ENCODE measurements around the gene FLNB.

FLNB gene

DNA sequence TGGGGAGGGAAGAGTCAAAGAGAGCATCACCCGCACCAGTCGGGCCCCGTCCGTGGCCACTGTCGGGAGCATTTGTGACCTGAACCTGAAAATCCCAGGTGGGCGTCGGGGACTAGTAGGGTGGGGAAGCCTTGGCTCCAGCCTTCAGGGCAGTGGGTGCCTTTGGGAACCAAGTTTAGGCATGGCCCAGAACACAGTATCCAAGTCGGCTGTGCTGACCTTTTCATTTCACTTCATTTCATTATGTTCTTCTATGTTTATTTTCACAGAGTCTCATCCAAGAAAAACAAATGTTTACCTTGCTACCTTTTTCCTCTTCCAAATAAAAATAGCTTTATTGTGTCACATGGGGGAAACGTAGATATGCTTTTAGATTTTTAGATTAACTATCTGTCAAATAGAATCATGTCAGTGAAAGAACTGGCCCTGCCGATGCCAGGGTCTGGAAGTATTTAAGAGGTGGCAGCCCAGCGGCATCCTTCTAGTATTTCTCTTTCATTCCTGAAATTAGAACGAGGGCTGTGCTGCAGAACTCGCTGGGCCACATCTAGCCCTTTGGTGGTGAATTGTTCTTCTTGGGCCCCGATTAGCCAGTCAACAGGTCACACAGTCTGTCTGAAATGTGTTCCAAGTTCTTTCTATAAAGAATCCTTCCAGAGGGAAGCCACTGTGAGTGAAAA is 142.0 kb downstream of the FLNB start:
- DNase-seq, result no peak

DNA sequence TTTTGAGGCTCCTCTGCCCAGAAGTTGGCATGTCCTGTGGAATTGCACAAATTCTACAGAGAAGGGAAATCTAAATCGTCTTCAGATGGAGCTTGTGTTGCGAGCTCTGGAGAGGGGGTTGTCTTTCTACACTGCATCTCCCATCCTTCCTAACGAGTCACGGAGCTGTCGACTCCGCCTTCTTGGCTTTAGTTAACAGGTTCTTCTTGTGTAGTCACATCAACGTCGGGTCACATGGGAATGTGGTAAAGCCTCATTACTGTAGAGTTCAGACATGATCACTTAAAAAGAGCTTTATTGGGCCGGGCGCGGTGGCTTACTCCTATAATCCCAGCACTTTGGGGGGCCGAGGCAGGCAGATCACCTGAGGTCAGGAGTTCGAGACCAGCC is 142.6 kb downstream of the FLNB start:
- DNase-seq, result no peak

DNA sequence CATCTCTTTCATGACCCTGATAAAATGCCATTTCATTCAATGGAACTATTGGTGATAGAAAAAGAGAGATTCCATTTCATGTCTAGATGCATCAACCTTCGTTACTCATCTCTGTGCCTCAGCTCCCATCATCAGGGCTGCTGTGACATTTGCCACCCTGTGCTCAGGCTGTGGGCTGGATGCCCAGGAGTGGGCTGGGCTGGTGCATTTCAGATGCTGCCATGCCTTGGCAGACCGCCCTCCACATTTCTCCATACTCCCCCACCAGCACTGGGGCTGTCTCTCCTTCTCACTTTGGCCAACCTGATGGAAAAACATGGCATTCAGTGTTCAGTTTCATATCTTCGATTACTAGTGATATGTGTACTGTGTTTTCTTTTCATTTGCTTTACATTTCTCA is 143.4 kb downstream of the FLNB start:
- no peak for DNase-seq

- DNase-seq, result no peak
These were observed 144.2 kb downstream of the FLNB start for GRCh38 chr3:58152225-58153015.

DNA sequence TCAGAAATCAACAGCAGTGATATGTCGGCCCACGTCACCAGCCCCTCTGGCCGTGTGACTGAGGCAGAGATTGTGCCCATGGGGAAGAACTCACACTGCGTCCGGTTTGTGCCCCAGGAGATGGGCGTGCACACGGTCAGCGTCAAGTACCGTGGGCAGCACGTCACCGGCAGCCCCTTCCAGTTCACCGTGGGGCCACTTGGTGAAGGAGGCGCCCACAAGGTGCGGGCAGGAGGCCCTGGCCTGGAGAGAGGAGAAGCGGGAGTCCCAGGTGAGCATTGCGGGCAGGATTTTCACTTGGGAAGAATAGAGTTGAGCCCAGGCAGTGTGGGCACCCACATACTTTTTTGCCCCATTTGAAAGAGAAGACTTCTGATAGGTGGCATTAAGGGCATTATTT is 145.1 kb downstream of the FLNB start:
- DNase-seq, result no peak

GRCh38 chr3:58154626-58155449 is 146.6 kb downstream of the FLNB start:
- no peak for DNase-seq

GRCh38 chr3:58155838-58156237 is 147.6 kb downstream of the FLNB start:
- no peak for DNase-seq

DNA sequence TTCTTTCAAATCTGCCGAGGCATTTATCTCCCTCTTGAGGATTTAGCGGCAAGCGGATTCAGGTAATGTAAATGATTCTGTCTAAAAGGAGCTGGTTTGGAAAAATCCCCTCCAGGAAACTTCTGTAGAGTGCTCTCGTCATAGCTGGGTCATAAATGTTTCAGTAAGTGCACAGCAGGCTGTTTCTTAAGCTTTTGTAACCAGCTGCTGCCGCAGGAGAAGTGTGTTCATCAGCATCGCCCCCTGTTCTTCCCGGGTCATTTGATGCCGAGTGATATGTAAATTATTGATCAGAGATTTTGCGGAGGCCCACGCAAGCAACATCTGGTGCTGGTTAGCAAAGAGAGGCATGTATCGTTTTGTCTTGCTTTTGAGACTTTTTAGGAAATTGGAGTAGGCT is 149.5 kb downstream of the FLNB start:
- no peak for DNase-seq

GRCh38 chr3:58158442-58159153 is 150.4 kb downstream of the FLNB start:
- no peak for DNase-seq

GRCh38 chr3:58160399-58160798 is 152.2 kb downstream of the FLNB start:
- DNase-seq, result no peak

DNA sequence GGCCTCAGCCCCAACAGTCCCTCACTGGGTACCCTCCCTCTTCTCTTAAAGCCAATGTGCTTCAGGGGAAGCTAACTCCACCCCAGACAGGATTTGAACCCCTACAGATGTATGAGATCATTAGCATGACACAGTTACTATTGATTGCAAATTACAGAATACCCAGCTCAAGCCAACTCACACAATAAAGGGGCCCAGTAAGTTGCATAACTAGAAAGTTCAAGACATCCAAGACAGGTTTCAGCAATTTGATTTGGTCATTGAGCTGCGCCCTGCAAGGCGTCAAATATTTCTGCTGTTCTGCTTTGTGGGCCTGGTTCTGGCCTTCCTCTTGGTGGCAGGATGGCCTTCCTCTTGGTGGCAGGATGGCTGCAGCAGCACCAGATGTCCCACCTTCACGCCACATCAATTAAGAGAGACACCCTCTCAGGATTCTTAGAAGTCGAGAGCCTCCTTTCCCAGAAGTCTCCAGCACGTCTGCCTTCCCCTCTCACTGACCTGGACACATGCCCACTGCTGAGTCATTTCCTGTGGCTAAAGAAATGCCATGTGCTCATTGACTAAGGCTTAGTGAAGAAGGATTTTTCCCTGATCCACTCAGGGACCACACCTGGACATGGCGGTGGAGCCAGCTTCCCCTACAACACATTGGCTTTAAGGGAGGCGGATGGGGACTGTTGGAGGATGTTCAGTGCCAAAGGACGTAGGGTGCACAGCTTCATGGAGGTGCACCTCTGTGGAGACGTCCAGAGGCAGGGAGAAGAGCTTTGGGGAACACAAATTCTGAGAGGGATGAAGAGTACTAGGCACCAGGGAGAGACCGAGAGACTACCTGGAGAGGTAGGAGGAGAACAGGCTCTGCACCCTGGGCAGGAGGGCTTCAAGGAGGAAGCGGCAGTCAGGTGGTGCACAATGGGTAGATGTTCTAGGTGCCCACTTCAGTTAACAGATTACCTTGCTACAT is 153.5 kb downstream of the FLNB start:
- DNase-seq, result no peak

GRCh38 chr3:58163234-58163633 is 155.0 kb downstream of the FLNB start:
- DNase-seq, result no peak

DNA sequence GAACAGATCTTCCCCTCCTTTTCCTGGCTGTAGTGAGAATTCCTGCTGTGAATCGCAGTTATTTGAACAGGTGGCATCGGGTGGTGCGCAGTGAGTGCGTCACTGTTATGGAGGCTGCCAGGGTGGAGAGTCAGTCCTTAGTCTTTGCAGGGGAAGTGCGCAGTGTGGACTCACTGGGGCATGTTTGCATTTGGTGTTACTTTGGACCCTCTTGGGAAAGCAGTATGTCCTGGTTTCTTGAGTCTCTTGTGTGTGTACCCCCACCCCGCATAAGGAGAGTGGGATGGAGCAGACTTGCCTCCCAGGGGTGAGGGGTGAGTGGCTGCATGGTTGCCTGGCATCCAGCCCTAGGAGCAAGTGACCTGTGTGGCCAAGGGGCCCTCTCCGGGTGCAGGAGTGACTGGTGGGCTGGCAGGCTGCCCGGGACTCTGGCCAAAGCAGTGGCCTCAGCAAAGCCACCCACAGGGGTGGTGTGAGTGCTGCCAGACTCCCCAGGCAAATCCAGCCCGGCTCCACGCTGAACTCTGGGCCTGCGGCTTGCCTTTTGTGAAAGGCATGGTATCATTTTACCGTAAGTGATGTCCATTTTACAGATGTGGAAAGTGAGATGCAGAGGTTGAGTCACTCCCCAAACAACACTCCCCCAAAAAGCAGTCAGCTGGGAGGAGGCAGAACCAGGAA is 156.1 kb downstream of the FLNB start:
- DNase-seq, result no peak

DNA sequence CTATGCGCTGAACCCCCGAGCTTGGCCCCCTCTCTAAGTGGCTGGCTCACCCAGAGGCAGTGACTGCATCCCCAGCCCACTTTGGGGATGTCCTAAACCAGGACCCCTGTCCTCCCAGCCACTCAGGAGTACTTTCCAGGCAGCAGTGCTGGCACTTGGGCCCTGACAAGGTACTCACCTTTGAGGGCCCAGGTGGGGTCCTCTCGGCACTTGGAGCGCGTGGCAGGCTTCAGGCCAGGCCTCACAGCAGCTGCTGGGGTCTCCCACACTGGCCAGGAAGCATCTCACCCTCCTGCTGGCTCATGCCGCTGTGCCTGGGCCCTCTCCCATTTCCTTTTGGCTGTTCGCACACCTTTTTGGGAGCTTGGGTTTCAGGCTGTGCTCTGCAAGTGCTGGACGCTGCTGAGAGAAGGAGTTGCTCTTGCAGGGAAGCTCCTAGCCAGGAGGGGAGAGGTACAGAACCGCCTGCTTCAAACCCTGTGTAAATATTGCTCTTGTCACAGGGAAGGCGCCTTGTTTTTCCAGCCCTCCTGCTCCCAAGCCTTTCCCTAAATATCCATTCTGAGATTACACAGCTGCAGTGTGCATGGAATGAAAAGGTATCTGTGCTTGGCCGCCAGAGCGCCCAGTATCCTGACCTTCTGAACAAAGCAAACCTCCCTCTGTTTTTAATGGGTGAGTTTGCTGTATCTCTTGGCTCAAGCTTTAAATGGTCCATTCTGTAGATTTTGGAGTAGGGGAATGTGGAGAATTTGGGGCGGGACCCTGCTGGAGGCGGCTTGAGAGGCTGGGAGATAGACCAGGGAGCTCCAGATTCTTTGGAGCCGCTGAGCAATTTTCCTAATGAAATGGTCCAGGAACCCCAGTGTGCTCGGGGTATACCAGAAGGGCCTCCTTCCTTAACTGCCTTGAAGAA is 156.9 kb downstream of the FLNB start:
- DNase-seq, result no peak

DNA sequence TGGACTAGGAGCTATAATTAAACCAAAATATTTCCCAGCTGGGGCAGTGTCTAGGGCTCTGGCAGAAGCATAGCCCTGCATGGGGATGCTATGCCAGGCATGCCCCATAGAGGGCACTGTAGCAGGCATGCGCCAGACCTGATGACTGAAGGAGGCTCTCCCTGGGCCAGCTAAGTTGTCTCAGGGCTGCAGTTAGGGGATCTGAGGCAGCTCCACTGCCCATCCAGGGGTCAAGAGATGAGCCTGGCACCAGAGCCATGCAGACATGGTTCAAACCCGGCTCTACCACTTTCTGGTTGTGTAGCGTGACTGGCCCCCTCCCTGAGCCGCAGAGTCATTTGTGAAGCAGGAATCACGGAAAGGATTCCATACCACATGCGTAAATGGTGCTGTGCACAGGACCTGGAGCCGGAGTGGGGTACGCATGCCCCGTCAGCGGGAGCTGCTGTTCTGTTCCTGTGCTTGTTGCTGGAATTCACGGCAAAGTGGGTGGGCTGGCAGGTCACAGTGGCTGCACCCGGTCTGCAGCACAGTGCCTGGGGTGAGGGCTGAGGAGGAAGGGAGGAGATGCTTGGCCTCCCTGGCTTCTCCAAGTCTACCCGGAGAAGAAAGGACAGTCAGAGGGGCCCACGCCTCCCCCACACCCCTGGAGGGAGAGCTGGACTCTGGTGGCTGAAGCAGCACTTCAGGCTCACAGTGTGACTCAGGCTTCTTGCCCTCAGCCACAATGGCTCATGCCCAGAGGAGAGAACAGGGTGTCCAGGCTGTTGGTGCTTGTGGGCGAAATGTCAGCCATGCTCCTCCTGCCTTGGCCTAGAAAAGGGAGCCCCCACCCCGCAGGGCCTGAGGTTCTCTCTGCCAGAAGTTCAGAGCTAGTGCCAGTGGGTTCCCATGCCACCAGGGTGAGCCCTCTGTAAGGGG is 159.5 kb downstream of the FLNB start:
- DNase-seq, result peak; percentile 60

GRCh38 chr3:58168498-58168897 is 160.3 kb downstream of the FLNB start:
- DNase-seq, result no peak

- no peak for DNase-seq
These were observed 161.1 kb downstream of the FLNB start for GRCh38 chr3:58169371-58169770.

DNA sequence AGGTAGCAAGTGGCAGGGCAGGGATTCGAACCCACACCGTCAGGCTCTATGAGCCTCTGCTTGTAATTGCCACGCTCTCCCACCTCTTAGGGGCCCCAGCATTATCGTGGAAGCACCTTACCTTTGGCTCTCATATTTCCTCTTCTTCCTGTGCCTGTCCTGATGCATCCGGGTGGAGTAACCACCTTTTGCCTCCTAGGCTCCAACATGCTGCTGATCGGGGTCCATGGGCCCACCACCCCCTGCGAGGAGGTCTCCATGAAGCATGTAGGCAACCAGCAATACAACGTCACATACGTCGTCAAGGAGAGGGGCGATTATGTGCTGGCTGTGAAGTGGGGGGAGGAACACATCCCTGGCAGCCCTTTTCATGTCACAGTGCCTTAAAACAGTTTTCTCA is 162.2 kb downstream of the FLNB start:
- DNase-seq, result no peak

GRCh38 chr3:58171126-58171525 is 162.9 kb downstream of the FLNB start:
- DNase-seq, result no peak

Data from CD4-positive, alpha-beta T cell treated with Interleukin-6 for 4 hours (primary cell).